ENCODE data around the gene MXD1. TPM values are rescaled to one million over a fixed set of nuclear protein-coding genes. Genes with fewer than 3 reads are reported as not detected.

Gene MXD1
- total RNA-seq, 1 donor: 14.5 TPM

DNA sequence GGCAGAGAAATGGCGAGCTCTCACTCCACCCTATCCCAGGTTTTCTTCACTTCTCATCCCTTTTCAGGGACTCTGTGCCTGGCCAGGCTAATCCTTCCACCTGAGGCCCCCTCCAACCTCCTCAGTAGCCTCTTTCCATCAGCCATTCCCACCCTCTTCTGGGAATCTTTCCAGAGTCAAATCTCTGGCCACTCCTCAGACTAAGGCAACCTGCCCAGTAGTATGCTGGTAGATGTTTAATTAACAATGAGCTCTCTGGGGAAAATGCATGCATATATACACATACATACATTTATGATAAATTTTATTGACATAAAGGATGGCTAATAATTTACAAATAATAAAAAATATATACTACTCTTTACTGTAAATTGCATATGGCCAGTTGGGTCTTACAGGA is 57.9 kb downstream of the MXD1 start:
- Histone ChIP-seq H2AFZ (ENCODE audit: low read length) (no peak overlapping the region), H3K4me2 (ENCODE audit: insufficient read depth, low read length) (no peak overlapping the region), H3K27ac (ENCODE audit: low read depth, low read length) (no peak overlapping the region), H3K4me1 (ENCODE audit: insufficient read depth, low read length) (no peaks in the 10 kb centered on the region), H3K79me2 (ENCODE audit: insufficient read depth, low read length) (no peaks in the 10 kb centered on the region), H3K36me3 (ENCODE audit: insufficient read depth, low read length) (no peaks in the 10 kb centered on the region), H3K27me3 (ENCODE audit: insufficient read depth, low read length) (no peaks in the 10 kb centered on the region), H3K9me3 (ENCODE audit: low read depth, low read length) (no peaks in the 10 kb centered on the region), H3K4me3 (ENCODE audit: insufficient read depth, low read length) (no peak overlapping the region), H4K20me1 (ENCODE audit: insufficient read depth, low read length) (no peaks in the 10 kb centered on the region)
- TF ChIP-seq, protein P1, sequence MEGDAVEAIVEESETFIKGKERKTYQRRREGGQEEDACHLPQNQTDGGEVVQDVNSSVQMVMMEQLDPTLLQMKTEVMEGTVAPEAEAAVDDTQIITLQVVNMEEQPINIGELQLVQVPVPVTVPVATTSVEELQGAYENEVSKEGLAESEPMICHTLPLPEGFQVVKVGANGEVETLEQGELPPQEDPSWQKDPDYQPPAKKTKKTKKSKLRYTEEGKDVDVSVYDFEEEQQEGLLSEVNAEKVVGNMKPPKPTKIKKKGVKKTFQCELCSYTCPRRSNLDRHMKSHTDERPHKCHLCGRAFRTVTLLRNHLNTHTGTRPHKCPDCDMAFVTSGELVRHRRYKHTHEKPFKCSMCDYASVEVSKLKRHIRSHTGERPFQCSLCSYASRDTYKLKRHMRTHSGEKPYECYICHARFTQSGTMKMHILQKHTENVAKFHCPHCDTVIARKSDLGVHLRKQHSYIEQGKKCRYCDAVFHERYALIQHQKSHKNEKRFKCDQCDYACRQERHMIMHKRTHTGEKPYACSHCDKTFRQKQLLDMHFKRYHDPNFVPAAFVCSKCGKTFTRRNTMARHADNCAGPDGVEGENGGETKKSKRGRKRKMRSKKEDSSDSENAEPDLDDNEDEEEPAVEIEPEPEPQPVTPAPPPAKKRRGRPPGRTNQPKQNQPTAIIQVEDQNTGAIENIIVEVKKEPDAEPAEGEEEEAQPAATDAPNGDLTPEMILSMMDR (IDR thresholded peaks at IDR 0.05; ENCODE audit: extremely low read depth, low read depth, low read length): no peak
- no peak for DNase-seq (ENCODE audit: insufficient read length, low spot score, missing footprints)

DNA sequence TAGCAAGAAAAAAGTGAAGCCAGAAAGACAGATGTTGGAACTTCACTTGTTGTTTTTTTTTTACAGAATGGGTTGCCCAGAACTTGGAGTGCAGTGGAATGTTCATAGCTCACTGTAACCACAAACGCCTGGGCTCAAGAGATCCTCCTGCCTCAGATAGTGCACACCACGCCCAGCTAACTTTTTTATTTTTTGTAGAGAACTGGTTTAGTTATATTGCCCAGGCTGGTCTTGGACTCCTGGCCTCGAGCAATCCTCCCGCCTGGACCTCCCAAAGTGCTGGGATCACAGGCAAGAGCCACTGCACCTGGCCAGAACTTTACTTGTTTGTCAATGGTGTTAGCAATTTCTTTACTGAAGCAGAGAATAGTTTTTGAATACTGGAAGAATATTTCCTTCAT is 58.4 kb downstream of the MXD1 start:
- no peak overlapping the region for H3K4me2 ChIP-seq (ENCODE audit: insufficient read depth, low read length)
- H3K36me3 ChIP-seq (ENCODE audit: insufficient read depth, low read length): no peaks in the 10 kb centered on the region
- DNase-seq (ENCODE audit: insufficient read length, low spot score, missing footprints): no peak
- H2AFZ ChIP-seq (ENCODE audit: low read length): no peak overlapping the region
- H3K79me2 ChIP-seq (ENCODE audit: insufficient read depth, low read length): no peaks in the 10 kb centered on the region
- no peak overlapping the region for H3K4me3 ChIP-seq (ENCODE audit: insufficient read depth, low read length)
- H3K27ac ChIP-seq (ENCODE audit: low read depth, low read length): no peak overlapping the region
- no peaks in the 10 kb centered on the region for H3K27me3 ChIP-seq (ENCODE audit: insufficient read depth, low read length)
- TF ChIP-seq, protein P1 (IDR thresholded peaks at IDR 0.05; ENCODE audit: extremely low read depth, low read depth, low read length): no peak
- H4K20me1 ChIP-seq (ENCODE audit: insufficient read depth, low read length): no peaks in the 10 kb centered on the region
- no peaks in the 10 kb centered on the region for H3K4me1 ChIP-seq (ENCODE audit: insufficient read depth, low read length)
- H3K9me3 ChIP-seq (ENCODE audit: low read depth, low read length): no peaks in the 10 kb centered on the region

DNA sequence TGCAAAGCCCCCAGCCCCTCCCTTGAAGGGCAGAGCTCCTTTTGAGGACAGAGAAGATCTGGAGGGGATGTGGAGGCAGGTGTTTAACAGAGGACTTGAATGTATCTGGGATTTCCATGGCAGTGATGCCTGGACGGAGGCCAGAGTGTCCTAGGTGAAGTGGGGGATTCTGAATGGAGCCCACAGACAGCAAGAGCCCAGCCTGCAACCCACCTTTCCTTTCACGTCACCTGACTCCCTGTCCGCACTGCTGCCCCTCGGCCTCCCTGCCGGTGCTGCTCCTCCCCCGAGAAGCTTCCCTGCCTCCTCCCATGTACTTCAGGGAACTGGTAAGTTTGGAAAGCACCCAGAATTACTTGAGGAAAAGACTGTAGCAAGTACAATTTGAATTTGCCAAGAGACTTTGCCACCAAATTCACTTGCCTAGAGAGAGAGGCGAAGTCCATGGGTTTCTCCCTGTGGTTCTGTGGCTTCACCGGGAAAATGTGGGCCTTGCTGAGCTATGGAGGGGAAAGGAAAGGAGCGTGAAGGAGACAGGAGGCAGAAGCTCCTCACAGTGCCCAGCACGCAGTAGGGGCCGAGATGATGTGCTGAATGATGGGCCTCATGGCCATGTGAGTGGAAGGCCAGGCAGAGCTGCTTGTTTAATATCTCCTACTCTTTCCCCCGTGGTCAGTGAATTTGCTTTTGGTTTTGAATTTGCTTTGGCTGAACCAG is 60.4 kb downstream of the MXD1 start:
- Histone ChIP-seq H3K36me3 (ENCODE audit: insufficient read depth, low read length) (no peaks in the 10 kb centered on the region), H3K79me2 (ENCODE audit: insufficient read depth, low read length) (no peaks in the 10 kb centered on the region), H3K4me2 (ENCODE audit: insufficient read depth, low read length) (no peak overlapping the region), H3K27me3 (ENCODE audit: insufficient read depth, low read length) (no peaks in the 10 kb centered on the region), H3K4me1 (ENCODE audit: insufficient read depth, low read length) (no peaks in the 10 kb centered on the region), H3K9me3 (ENCODE audit: low read depth, low read length) (no peaks in the 10 kb centered on the region), H3K27ac (ENCODE audit: low read depth, low read length) (no peak overlapping the region), H3K4me3 (ENCODE audit: insufficient read depth, low read length) (no peak overlapping the region), H2AFZ (ENCODE audit: low read length) (no peak overlapping the region), H4K20me1 (ENCODE audit: insufficient read depth, low read length) (no peaks in the 10 kb centered on the region)
- TF ChIP-seq, protein P1 (IDR thresholded peaks at IDR 0.05; ENCODE audit: extremely low read depth, low read depth, low read length): no peak
- DNase-seq (ENCODE audit: insufficient read length, low spot score, missing footprints): no peak

DNA sequence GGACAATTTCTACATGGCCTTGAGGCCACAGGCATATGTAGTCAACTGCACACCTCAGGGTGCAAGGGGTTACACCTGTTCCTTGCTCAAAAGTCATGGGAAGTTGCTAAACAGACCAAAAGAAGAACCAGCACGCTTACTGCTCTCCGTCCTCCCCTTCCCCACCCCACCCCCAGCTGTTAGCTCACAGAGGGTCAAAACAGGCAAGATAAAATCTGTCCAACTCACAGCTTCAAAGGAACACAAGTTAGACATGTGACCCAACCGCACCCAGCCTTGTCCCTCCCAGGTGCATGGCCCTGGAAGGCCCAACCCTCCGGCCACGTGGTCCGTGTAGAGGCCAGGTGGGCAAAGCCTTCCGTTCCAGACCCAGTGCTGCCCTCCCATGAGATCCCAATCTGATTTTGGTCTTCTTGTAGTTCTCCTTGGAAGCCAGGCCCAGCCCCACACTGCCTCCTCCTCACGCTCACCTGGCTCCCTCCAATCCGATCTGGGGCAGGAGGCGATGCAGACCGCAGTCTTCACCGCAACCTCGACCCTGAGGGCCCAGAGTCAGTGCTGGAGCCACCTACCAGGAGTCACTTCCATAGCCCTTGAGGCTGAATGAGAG is 61.0 kb downstream of the MXD1 start:
- no peak overlapping the region for H3K27ac ChIP-seq (ENCODE audit: low read depth, low read length)

More for the DNA sequence above, 61.0 kb downstream of the MXD1 start:
- Histone ChIP-seq H3K27me3 (ENCODE audit: insufficient read depth, low read length) (no peaks in the 10 kb centered on the region), H3K4me1 (ENCODE audit: insufficient read depth, low read length) (no peaks in the 10 kb centered on the region), H3K4me2 (ENCODE audit: insufficient read depth, low read length) (no peak overlapping the region), H3K79me2 (ENCODE audit: insufficient read depth, low read length) (no peaks in the 10 kb centered on the region), H3K36me3 (ENCODE audit: insufficient read depth, low read length) (no peaks in the 10 kb centered on the region), H3K9me3 (ENCODE audit: low read depth, low read length) (no peaks in the 10 kb centered on the region), H3K4me3 (ENCODE audit: insufficient read depth, low read length) (no peak overlapping the region), H2AFZ (ENCODE audit: low read length) (no peak overlapping the region), H4K20me1 (ENCODE audit: insufficient read depth, low read length) (no peaks in the 10 kb centered on the region)
- DNase-seq (ENCODE audit: insufficient read length, low spot score, missing footprints): no peak
- TF ChIP-seq, protein P1 (IDR thresholded peaks at IDR 0.05; ENCODE audit: extremely low read depth, low read depth, low read length): no peak
